ENCODE data around the gene SSTR3.

GRCh38 chr22:37181681-37182080 lies 30.6 kb downstream of the SSTR3 start:
- no peak for TF ChIP-seq CTCF (conservative IDR thresholded peaks at IDR 0.05 in 1 of 2, IDR thresholded peaks at IDR 0.05 in 1 of 2; ENCODE audit: low read depth in 1 of 2, low read length in 2 of 2)
- TF ChIP-seq EZH2 (IDR thresholded peaks at IDR 0.05; ENCODE audit: low read length, missing control alignments): no peak
